Measurements from ENCODE around the gene UBE4B.
"Not testable (repeated sequence)": the region's sequence is repeated elsewhere in the genome, so short reads cannot be mapped to it uniquely, and the experiment has no call there.

The UBE4B gene

GRCh38 chr1:10071640-10072039 is 38.9 kb downstream of the UBE4B start:
- DNase-seq (ENCODE audit: low read depth, low spot score) = no peak

- not testable (repeated sequence) for DNase-seq (ENCODE audit: low read depth, low spot score)
Observed at GRCh38 chr1:10073371-10073770, 40.6 kb downstream of the UBE4B start.

DNA sequence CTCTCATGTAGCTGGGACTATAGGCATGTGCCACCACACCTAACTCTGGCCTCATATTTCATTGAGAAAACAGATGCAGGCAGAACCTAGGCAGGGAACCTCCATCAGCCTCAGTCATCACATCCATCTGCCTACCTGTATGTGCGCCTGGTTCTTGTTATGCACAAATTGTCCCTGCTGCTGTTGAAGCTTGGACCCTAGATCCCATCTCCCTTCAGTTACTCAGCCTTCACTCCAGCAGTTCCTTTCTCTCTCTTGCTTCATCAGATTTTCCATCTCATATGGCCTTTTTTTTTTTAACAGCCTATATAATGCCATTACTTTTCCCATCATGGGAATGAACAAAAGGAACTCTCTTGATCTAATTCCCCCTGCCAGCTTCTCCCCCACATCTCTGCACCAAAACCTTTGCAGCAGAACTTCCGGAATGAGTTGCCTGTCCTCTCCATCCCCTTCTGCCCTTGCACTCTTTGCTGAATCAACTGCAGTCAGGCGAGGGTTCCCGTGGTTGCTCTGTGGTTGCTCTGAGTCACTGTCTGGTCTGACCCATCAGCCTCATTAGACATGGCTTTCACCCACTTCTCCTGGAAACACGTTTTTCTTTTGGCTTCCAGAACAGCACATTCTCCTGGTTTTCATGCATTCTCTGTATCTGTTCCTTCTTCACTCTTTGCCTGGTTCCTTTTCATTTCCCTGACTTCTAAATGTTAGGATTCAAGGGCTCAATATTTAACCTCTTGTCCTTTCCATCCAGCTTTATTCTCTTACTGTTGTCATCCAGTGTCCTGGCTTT is 41.5 kb downstream of the UBE4B start:
- DNase-seq (ENCODE audit: low read depth, low spot score) = no peak

GRCh38 chr1:10074852-10075730 is 42.3 kb downstream of the UBE4B start:
- no peak for DNase-seq (ENCODE audit: low read depth, low spot score)

- no peak for DNase-seq (ENCODE audit: low read depth, low spot score)
Observed at GRCh38 chr1:10075732-10076131, 43.0 kb downstream of the UBE4B start.

DNA sequence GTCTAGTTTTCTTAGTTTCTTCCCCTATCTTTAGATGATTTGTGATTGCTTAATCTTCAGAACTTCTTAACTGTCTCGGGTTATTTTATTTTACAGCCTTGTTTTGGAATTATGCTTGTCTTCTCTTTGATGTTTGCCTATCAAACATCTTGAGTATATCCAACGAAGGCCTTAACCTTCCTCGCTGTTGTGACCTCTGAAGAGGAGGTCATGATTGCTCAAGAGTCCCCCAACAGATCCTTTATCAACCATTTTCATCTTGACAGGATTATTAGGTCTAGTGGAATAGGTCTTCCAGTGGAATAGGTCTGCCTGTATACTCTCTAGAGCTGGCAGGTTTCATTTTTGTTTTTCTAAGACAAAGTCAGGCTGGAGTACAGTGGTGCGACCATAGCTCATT is 45.7 kb downstream of the UBE4B start:
- DNase-seq (ENCODE audit: low read depth, low spot score) = no peak

DNA sequence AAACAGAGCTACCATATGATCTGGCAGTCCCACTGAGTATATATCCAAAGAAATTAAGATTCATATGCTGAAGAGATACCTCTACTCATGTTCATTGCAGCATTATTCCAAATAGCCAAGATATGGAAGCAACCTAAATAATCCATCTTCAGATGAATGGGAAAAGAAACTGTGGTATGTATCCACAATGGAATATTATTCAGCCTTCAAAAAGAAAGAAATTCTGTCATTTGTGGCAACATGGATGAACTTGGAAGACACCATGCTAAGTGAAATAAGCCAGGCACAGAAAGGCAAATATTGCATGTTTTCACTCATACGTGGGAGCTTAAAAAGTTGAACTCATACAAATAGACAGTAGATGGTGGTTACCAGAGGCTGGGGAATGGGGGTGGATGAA is 47.8 kb downstream of the UBE4B start:
- no peak for DNase-seq (ENCODE audit: low read depth, low spot score)

- no peak for DNase-seq (ENCODE audit: low read depth, low spot score)
Observed at GRCh38 chr1:10082785-10083479, 50.2 kb downstream of the UBE4B start.

DNA sequence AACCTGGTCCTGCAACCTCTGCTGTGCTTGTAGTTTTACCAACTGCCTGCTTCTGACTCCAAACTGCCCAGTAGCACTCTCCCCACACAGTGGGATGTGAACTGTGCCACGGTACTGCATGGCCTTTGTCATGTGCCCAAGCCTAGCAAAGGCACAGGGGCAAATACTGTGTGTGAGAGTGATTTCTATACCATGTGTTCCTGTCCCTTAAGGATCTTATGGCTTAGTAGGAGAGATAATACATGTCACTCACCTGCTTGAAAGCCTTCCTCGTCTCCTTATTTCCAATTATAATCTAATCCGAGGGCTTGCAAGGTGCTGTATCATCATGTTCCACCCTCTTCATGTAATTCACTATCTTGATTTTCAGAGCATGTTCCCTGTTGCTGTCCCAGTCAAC is 51.3 kb downstream of the UBE4B start:
- DNase-seq (ENCODE audit: low read depth, low spot score) = no peak

- DNase-seq (ENCODE audit: low read depth, low spot score) = no peak
Observed at GRCh38 chr1:10085076-10085475, 52.3 kb downstream of the UBE4B start.

GRCh38 chr1:10087210-10087609 is 54.5 kb downstream of the UBE4B start:
- no peak for DNase-seq (ENCODE audit: low read depth, low spot score)

DNA sequence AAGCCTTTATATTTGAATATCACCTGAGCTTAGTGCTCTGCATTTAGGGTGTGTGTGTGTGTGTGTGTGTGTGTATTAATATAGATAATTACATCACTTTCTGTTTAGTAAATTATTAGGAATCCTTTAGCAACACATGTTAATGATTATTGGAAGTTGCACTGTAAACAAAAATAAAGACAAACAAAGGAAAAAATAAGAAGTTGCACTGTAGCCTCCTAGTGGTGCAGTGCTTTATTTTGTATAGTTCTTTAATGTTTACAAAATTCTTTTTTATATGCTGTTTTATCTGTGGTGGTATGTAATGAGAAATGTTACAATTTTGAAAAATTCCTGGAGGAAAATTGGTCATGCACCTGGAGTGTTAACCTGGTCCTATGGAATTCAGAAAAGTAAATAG is 69.2 kb downstream of the UBE4B start:
- no peak for DNase-seq (ENCODE audit: low read depth, low spot score)

- no peak for DNase-seq (ENCODE audit: low read depth, low spot score)
Observed at GRCh38 chr1:10103193-10103592, 70.4 kb downstream of the UBE4B start.

DNA sequence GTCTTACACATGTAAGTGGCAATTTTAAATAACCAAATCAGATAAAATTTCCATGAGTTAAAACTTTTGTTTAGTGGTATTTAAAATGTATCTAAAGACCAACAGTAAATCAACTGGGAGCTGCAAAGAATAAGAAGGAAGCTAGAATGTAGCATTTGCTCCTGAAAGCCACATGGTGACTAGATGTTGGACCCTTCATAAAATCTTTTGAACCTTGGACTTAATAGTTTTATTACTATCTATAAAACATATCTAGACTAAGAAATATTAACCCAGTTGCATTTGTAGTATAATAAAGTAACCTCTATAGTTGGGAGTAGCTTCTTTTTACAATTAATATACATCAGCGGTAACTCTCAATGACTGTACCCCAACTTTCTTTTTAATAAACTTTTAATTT is 72.1 kb downstream of the UBE4B start:
- no peak for DNase-seq (ENCODE audit: low read depth, low spot score)

DNA sequence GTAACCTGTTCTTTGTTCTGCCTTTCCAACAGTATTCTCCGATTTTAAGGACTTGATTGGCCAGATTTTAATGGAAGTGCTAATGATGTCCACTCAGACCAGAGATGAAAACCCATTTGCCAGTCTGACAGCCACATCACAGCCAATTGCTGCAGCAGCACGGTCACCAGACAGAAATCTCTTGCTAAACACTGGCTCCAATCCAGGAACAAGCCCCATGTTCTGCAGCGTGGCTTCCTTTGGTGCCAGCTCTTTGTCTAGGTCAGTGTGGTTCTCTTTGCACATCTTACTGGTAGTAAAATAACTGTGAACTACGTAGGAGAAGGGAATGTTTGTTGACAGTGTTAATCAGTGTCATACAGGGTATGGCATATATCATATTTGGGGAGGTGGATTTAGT is 72.7 kb downstream of the UBE4B start:
- no peak for DNase-seq (ENCODE audit: low read depth, low spot score)

DNA sequence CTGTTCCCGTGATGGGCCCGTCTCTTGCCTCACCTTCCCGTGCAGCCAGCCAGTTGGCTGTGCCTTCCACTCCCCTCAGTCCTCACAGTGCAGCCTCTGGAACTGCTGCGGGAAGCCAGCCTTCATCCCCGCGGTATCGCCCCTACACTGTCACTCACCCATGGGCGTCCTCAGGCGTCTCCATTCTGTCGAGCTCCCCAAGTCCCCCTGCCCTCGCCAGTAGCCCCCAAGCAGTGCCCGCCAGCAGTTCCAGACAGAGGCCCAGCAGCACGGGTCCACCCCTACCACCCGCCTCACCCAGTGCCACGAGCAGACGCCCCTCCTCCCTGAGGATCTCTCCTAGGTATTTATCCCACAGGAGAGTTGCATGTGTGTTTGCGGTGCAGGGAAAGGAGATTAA is 73.5 kb downstream of the UBE4B start:
- DNase-seq (ENCODE audit: low read depth, low spot score) = no peak

DNA sequence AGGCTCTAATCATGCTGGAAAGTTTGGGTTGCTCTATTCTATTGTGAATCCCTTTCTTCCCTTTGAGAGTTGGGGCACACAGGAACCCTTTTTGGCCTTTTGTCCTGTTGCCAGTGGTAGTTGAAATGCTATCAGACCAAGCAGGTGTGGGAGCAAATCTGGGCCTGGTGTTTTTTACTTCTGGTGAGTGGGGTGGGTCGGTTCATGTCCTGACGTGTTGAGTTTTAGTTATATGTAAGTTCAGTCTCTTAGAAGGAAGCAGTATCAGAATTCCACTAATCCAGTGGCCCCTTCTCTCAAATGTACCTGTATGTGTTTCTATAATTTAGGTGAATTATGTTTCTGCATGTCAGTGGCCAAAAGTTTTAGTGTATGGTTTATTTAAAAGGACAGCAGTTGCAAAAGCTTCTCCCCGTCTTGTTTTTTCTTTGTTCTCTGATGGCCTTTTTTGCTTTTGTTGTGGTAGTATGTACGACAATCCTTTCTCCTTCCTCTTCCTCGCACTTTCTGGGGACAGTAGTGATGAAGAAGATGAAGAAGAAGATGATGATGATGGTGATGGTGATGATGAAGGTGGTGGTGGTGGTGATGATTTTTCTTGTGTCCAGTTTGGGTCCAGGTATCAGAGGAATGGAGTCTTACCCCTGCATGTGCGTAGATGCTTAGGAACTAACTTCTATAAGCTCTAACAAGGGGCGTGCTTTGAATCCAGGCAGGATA is 74.2 kb downstream of the UBE4B start:
- DNase-seq (ENCODE audit: low read depth, low spot score) = no peak

- not testable (repeated sequence) for DNase-seq (ENCODE audit: low read depth, low spot score)
Observed at GRCh38 chr1:10107476-10107847, 74.7 kb downstream of the UBE4B start.

DNA sequence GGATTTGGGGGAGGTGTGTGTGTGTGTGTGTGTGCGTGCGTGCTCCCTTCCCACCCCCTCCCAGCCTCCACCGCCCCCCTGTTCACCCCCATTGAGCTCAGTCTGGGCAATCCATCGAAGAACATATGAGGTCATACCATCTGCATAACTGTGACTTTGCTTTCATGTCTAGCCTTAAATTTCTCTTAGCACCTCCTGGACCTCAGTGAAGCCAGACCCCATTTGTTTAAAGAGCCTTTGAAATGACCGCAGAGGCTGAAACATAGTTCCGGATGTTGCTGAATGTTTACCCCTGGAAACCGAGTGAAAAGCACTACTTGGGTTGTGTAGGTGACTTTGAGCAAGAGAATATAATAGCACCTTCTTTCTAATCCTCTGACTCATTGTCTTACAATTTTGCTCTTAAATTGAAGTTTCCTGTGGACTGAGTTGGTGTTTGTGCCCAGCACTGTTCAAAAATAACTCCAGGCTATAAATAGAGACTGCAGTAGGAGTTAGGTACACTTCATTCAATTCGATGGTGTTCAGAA is 75.4 kb downstream of the UBE4B start:
- no peak for DNase-seq (ENCODE audit: low read depth, low spot score)

GRCh38 chr1:10108948-10109708 is 76.4 kb downstream of the UBE4B start:
- no peak for DNase-seq (ENCODE audit: low read depth, low spot score)

- no peak for DNase-seq (ENCODE audit: low read depth, low spot score)
Observed at GRCh38 chr1:10113501-10113900, 80.7 kb downstream of the UBE4B start.

Data from iPS DF 19.7 (cell line).